K562 (cell line): Measurements from ENCODE around the gene IGSF21. TPM values are rescaled to one million over a fixed set of nuclear protein-coding genes. Genes with fewer than 3 reads are reported as not detected.

Source experiments
- BRD9 ChIP-seq: fragments of 450-650 bp; IDR thresholded peaks from 2 replicates; pipeline ENCODE4 v1.6.1; 2018; ENCODE audit warnings: low read depth; ENCODE audit not compliant: partially characterized antibody
- CBX8 ChIP-seq: fragments of 200-600 bp; sonication (generic); IDR thresholded peaks from 2 replicates; pipeline ENCODE4 v1.6.1; 2012; ENCODE audit warnings: borderline replicate concordance, mixed run types, low read depth, mild to moderate bottlenecking, moderate library complexity, mixed read lengths, low read length, control low read depth, inconsistent platforms; ENCODE audit not compliant: poor library complexity, severe bottlenecking; ENCODE audit errors: extremely low read depth
- CEBPG ChIP-seq, 3 experiments: fragments of 200-800 bp in 1 of 3; sonication (Bioruptor generic) in 1 of 3; sonication (generic) in 1 of 3; formaldehyde crosslinking in 1 of 3; IDR thresholded peaks in 2 of 3; conservative IDR thresholded peaks in 1 of 3; 2 replicates each; pipeline versions ENCODE4 v1.6.1 to v1.8.0; 2016 to 2022; ENCODE audit warnings: missing compliant biosample characterization in 2 of 3, missing genetic modification characterization in 2 of 3, mild to moderate bottlenecking in 1 of 3, missing genetic modification reagents in 1 of 3
- E4F1 ChIP-seq: fragments of 250-450 bp; sonication (Bioruptor Pico); IDR thresholded peaks from 2 replicates; pipeline ENCODE4 v1.5.0; 2021; ENCODE audit warnings: mild to moderate bottlenecking, borderline replicate concordance
- EP300 ChIP-seq: IDR thresholded peaks from 2 replicates; pipeline ENCODE4 v1.6.1; 2012; ENCODE audit warnings: low read length, improper control_type of control experiment
- EP400 ChIP-seq: fragments of 450-650 bp; IDR thresholded peaks from 2 replicates; pipeline ENCODE4 v1.6.1; 2017; ENCODE audit warnings: antibody characterized with exemption, mild to moderate bottlenecking, moderate library complexity
- KLF6 ChIP-seq: fragments of 250-450 bp; sonication (Bioruptor Pico); IDR thresholded peaks from 2 replicates; pipeline ENCODE4 v1.4.0; 2020; ENCODE audit warnings: mild to moderate bottlenecking, moderate library complexity, borderline replicate concordance
- MYBL2 ChIP-seq, 2 experiments: fragments of 450-650 bp in 1 of 2; sonication (generic) in 1 of 2; formaldehyde crosslinking in 1 of 2; IDR thresholded peaks; 2 replicates each; pipeline versions ENCODE4 v1.6.1 to v1.8.1; 2017 to 2022; ENCODE audit warnings: borderline replicate concordance in 1 of 2, inconsistent platforms in 1 of 2, low read depth in 1 of 2, mild to moderate bottlenecking in 1 of 2, missing genetic modification reagents in 1 of 2, moderate library complexity in 1 of 2
- NFXL1 ChIP-seq: fragments of 450-650 bp; formaldehyde crosslinking; IDR thresholded peaks from 2 replicates; pipeline ENCODE4 v1.4.0; 2021; ENCODE audit warnings: mild to moderate bottlenecking
- SMAD4 ChIP-seq: fragments of 250-450 bp; sonication (Bioruptor Pico); conservative IDR thresholded peaks from 2 replicates; pipeline ENCODE4 v1.8.0; 2021; ENCODE audit warnings: inconsistent platforms, mild to moderate bottlenecking, moderate library complexity
- YY1 ChIP-seq, 3 experiments: IDR thresholded peaks; 2 replicates each; pipeline ENCODE4 v1.6.1; 2011; ENCODE audit warnings: low read length in 2 of 3, mild to moderate bottlenecking in 2 of 3, moderate library complexity in 2 of 3, borderline replicate concordance in 1 of 3, control low read depth in 1 of 3, low read depth in 1 of 3; ENCODE audit not compliant: insufficient read depth in 3 of 3, insufficient replicate concordance in 2 of 3, control insufficient read depth in 1 of 3, insufficient read length in 1 of 3; ENCODE audit errors: extremely low read depth in 1 of 3
- ZNF445 ChIP-seq: fragments of 250-450 bp; sonication (Bioruptor Pico); IDR thresholded peaks from 2 replicates; pipeline ENCODE4 v1.4.0; 2020; ENCODE audit warnings: low read depth, mild to moderate bottlenecking, moderate library complexity
- polyA plus RNA-seq, 8 experiments: library from polyadenylated mRNA; depleted of rRNA in 4 of 8; stranded (reverse) in 5 of 8; unstranded in 3 of 8; fragments of >200 nt; fragmentation: Nextera tagmentation in 2 of 8; fragmentation: Illumina TruSeq in 1 of 8; extraction: Ambion mirVana in 2 of 8; extraction: Trizol in 1 of 8; gene quantifications; 2 replicates each; pipeline versions ENCODE4 v1.2.1 to v1.2.3, GENCODE V29; 2011 to 2014; ENCODE audit warnings: inconsistent platforms in 1 of 8, missing spikeins in 1 of 8
- total RNA-seq, 7 experiments: library from RNA; depleted of rRNA in 6 of 7; stranded (reverse); fragments of >200 nt in 6 of 7; fragmentation: Illumina TruSeq in 2 of 7; extraction: Trizol in 2 of 7; gene quantifications; 2 replicates each; pipeline versions ENCODE4 v1.2.1 to v1.2.3, GENCODE V29; 2011 to 2021; ENCODE audit warnings: low replicate concordance in 1 of 7
- TF ChIP-seq, protein P1 (sequence below), 2 experiments: fragments of 450-650 bp in 1 of 2; IDR thresholded peaks; 2 replicates each; pipeline ENCODE4 v1.6.1; 2011 to 2017; ENCODE audit warnings: low read depth in 2 of 2, antibody characterized with exemption in 1 of 2, borderline replicate concordance in 1 of 2, low read length in 1 of 2, mild to moderate bottlenecking in 1 of 2, mixed read lengths in 1 of 2; ENCODE audit not compliant: control insufficient read depth in 1 of 2
- TF ChIP-seq, protein P2 (sequence below): sonication (generic); formaldehyde crosslinking; IDR thresholded peaks from 2 replicates; pipeline ENCODE4 v1.8.0; 2022; ENCODE audit warnings: mild to moderate bottlenecking, missing genetic modification reagents

Gene IGSF21
- total and polyA plus RNA-seq, 9 of the 15 experiments (the other 6 are each of a cell fraction or from before 2014, with no cell fraction given): not detected

DNA sequence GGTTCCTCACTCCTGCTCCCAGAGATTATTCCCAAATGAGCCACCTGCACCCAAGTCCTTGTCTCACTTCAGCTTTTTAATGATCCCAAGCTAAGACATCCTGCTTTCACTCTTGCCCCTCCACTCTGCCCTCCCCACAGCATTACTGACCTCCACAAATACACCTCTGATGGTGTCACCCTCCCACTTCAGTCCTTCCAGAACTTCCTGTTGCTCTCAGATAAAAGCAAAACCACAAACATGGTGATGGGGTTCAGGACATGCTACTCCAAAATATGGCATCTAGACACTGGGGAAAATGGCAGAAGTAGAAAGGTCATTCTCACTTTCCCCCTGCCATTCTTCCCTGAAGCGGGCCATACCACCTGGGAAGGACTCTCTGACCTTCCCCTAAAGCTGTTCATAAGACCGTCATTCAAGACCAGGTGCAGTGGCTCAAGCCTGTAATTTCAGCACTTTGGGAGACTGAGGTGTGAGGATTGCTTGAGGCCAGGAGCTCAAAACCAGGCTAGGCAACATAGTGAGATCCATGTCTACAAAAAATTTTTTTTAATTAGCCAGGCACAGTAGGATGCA lies 307.4 kb downstream of the IGSF21 start (continued):
- TF ChIP-seq CEBPG (CRISPR knock-in tag; IDR thresholded peaks at IDR 0.05) (no peak), CEBPG (tag; conservative IDR thresholded peaks at IDR 0.05 in 1 of 2, IDR thresholded peaks at IDR 0.05 in 1 of 2) (no peak), NFXL1 (no peak), MYBL2 (IDR thresholded peaks at IDR 0.05; ENCODE audit: low read depth) (no peak), MYBL2 (CRISPR knock-in tag; IDR thresholded peaks at IDR 0.05; ENCODE audit: borderline replicate concordance) (no peak), ZNF445 (CRISPR knock-in tag) (no peak), E4F1 (no peak), CBX8 (no peak), EP400 (no peak), YY1 (IDR thresholded peaks at IDR 0.05; ENCODE audit: borderline replicate concordance in 1 of 3, control insufficient read depth in 1 of 3, extremely low read depth in 1 of 3, insufficient read depth in 3 of 3, insufficient read length in 1 of 3, insufficient replicate concordance in 2 of 3, low read depth in 1 of 3, low read length in 2 of 3) (no peak), SMAD4 (CRISPR knock-in tag) (no peak; the same call in 1 of the 2 replicates), EP300 (peak; percentile 51; the same call in 1 of the 2 replicates), BRD9 (no peak), KLF6 (CRISPR knock-in tag) (no peak; the same call in 1 of the 2 replicates)
- TF ChIP-seq, protein P1, sequence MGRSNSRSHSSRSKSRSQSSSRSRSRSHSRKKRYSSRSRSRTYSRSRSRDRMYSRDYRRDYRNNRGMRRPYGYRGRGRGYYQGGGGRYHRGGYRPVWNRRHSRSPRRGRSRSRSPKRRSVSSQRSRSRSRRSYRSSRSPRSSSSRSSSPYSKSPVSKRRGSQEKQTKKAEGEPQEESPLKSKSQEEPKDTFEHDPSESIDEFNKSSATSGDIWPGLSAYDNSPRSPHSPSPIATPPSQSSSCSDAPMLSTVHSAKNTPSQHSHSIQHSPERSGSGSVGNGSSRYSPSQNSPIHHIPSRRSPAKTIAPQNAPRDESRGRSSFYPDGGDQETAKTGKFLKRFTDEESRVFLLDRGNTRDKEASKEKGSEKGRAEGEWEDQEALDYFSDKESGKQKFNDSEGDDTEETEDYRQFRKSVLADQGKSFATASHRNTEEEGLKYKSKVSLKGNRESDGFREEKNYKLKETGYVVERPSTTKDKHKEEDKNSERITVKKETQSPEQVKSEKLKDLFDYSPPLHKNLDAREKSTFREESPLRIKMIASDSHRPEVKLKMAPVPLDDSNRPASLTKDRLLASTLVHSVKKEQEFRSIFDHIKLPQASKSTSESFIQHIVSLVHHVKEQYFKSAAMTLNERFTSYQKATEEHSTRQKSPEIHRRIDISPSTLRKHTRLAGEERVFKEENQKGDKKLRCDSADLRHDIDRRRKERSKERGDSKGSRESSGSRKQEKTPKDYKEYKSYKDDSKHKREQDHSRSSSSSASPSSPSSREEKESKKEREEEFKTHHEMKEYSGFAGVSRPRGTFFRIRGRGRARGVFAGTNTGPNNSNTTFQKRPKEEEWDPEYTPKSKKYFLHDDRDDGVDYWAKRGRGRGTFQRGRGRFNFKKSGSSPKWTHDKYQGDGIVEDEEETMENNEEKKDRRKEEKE (IDR thresholded peaks at IDR 0.05; ENCODE audit: borderline replicate concordance in 1 of 2, control insufficient read depth in 1 of 2, low read depth in 2 of 2, low read length in 1 of 2): no peak
- TF ChIP-seq, protein P2, sequence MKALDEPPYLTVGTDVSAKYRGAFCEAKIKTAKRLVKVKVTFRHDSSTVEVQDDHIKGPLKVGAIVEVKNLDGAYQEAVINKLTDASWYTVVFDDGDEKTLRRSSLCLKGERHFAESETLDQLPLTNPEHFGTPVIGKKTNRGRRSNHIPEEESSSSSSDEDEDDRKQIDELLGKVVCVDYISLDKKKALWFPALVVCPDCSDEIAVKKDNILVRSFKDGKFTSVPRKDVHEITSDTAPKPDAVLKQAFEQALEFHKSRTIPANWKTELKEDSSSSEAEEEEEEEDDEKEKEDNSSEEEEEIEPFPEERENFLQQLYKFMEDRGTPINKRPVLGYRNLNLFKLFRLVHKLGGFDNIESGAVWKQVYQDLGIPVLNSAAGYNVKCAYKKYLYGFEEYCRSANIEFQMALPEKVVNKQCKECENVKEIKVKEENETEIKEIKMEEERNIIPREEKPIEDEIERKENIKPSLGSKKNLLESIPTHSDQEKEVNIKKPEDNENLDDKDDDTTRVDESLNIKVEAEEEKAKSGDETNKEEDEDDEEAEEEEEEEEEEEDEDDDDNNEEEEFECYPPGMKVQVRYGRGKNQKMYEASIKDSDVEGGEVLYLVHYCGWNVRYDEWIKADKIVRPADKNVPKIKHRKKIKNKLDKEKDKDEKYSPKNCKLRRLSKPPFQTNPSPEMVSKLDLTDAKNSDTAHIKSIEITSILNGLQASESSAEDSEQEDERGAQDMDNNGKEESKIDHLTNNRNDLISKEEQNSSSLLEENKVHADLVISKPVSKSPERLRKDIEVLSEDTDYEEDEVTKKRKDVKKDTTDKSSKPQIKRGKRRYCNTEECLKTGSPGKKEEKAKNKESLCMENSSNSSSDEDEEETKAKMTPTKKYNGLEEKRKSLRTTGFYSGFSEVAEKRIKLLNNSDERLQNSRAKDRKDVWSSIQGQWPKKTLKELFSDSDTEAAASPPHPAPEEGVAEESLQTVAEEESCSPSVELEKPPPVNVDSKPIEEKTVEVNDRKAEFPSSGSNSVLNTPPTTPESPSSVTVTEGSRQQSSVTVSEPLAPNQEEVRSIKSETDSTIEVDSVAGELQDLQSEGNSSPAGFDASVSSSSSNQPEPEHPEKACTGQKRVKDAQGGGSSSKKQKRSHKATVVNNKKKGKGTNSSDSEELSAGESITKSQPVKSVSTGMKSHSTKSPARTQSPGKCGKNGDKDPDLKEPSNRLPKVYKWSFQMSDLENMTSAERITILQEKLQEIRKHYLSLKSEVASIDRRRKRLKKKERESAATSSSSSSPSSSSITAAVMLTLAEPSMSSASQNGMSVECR: no peak
